Ishikawa (cell line): ENCODE results near the gene PEDS1.

ENCODE experiments used
- CEBPB ChIP-seq: IDR thresholded peaks from 2 replicates; pipeline ENCODE4 v1.6.1; 2012
- CREB1 ChIP-seq: IDR thresholded peaks from 2 replicates; pipeline ENCODE4 v1.6.1; 2012; ENCODE audit warnings: low read depth
- EGR1 ChIP-seq: IDR thresholded peaks from 2 replicates; pipeline ENCODE4 v1.6.1; 2012
- EP300 ChIP-seq: IDR thresholded peaks from 2 replicates; pipeline ENCODE4 v1.6.1; 2012; ENCODE audit warnings: borderline replicate concordance
- FOXM1 ChIP-seq: IDR thresholded peaks from 2 replicates; pipeline ENCODE4 v1.6.1; 2012; ENCODE audit warnings: low read depth, borderline replicate concordance
- MAX ChIP-seq: IDR thresholded peaks from 2 replicates; pipeline ENCODE4 v1.6.1; 2012
- NFIC ChIP-seq: IDR thresholded peaks from 2 replicates; pipeline ENCODE4 v1.6.1; 2012
- RAD21 ChIP-seq: IDR thresholded peaks from 2 replicates; pipeline ENCODE4 v1.6.1; 2012; ENCODE audit warnings: low read depth
- REST ChIP-seq: IDR thresholded peaks from 2 replicates; pipeline ENCODE4 v1.6.1; 2012; ENCODE audit warnings: low read depth, mild to moderate bottlenecking
- TAF1 ChIP-seq: IDR thresholded peaks from 2 replicates; pipeline ENCODE4 v1.6.1; 2012; ENCODE audit warnings: low read depth, mild to moderate bottlenecking
- TCF12 ChIP-seq: IDR thresholded peaks from 2 replicates; pipeline ENCODE4 v1.6.1; 2012; ENCODE audit warnings: low read depth
- TEAD4 ChIP-seq: IDR thresholded peaks from 2 replicates; pipeline ENCODE4 v1.6.1; 2012
- USF1 ChIP-seq: IDR thresholded peaks from 2 replicates; pipeline ENCODE4 v1.6.1; 2012
- YY1 ChIP-seq: IDR thresholded peaks from 2 replicates; pipeline ENCODE4 v1.6.1; 2012; ENCODE audit warnings: low read depth
- ZBTB7A ChIP-seq: IDR thresholded peaks from 2 replicates; pipeline ENCODE4 v1.6.1; 2012; ENCODE audit warnings: low read depth

Gene PEDS1

GRCh38 chr20:50127587-50128519 lies 25.7 kb downstream of the PEDS1 start:
- no peak for TF ChIP-seq CREB1
- TF ChIP-seq TCF12: no peak
- no peak for TF ChIP-seq NFIC
- TF ChIP-seq EGR1: no peak
- TF ChIP-seq TEAD4: no peak
- TF ChIP-seq MAX: no peak
- TF ChIP-seq YY1: no peak
- no peak for TF ChIP-seq REST
- no peak for TF ChIP-seq USF1
- TF ChIP-seq CEBPB: no peak
- TF ChIP-seq TAF1: no peak
- no peak for TF ChIP-seq RAD21
- no peak for TF ChIP-seq EP300

GRCh38 chr20:50126662-50127061 lies 26.9 kb downstream of the PEDS1 start:
- TF ChIP-seq TEAD4 (no peak), TAF1 (no peak), EP300 (no peak), YY1 (no peak), CEBPB (no peak), MAX (no peak), TCF12 (no peak), CREB1 (no peak), RAD21 (no peak), NFIC (no peak), REST (no peak), ZBTB7A (no peak), USF1 (no peak), FOXM1 (no peak)

- no peak for TF ChIP-seq RAD21
- TF ChIP-seq USF1: no peak
- TF ChIP-seq REST: no peak
- no peak for TF ChIP-seq ZBTB7A
- TF ChIP-seq YY1: no peak
- TF ChIP-seq TCF12: no peak
- no peak for TF ChIP-seq EGR1
- no peak for TF ChIP-seq TEAD4
- no peak for TF ChIP-seq CREB1
- TF ChIP-seq CEBPB: no peak
- TF ChIP-seq FOXM1: no peak
- TF ChIP-seq EP300: no peak
- no peak for TF ChIP-seq MAX
- TF ChIP-seq TAF1: no peak
- TF ChIP-seq NFIC: no peak
Observed at GRCh38 chr20:50125279-50125678, 28.2 kb downstream of the PEDS1 start.
